ENCODE measurements around the gene DPCD. TPM values are rescaled to one million over a fixed set of nuclear protein-coding genes. Genes with fewer than 3 reads are reported as not detected.

DPCD gene
- total and polyA plus RNA-seq, 2 donors (not counting 3 experiments of a cell fraction or from before 2014, with no cell fraction given), result 25.3 to 39.3 TPM

GRCh38 chr10:101550965-101551364, 37.2 kb upstream of the DPCD start:
- FAIRE-seq, result no peak
- Histone ChIP-seq H3K36me3 (ENCODE audit: control insufficient read depth in 2 of 2, extremely low read depth in 1 of 2, insufficient read depth in 2 of 2, low read length in 2 of 2) (peaks cover 2 to 3% of the 10 kb centered on the region in 2 experiments), H3K79me2 (ENCODE audit: control insufficient read depth, insufficient read depth, low read length) (no peaks in the 10 kb centered on the region), H3K9me3 (replicated peaks; ENCODE audit: control insufficient read depth, insufficient read depth, low read length) (no peaks in the 10 kb centered on the region), H3K9ac (replicated peaks; ENCODE audit: extremely low read depth, insufficient read depth, low read length) (no peak overlapping the region), H3K4me1 (ENCODE audit: control insufficient read depth, extremely low read depth, insufficient read depth, low read length) (no peaks in the 10 kb centered on the region), H4K20me1 (replicated peaks; ENCODE audit: control insufficient read depth, extremely low read depth, insufficient read depth, low read length) (no peaks in the 10 kb centered on the region), H3K4me3 (replicated peaks in 1 of 3; ENCODE audit: insufficient read depth in 1 of 3, low read depth in 1 of 3, low read length in 3 of 3) (no peak overlapping the region), H3K27ac (ENCODE audit: insufficient read depth, low read depth, low read length) (no peak overlapping the region), H2AFZ (ENCODE audit: low read depth, low read length) (no peak overlapping the region), H3K9me1 (replicated peaks; ENCODE audit: control insufficient read depth, extremely low read depth, insufficient read depth, low read length) (no peaks in the 10 kb centered on the region), H3K4me2 (ENCODE audit: insufficient read depth, low read length) (no peak overlapping the region), H3K27me3 (ENCODE audit: control insufficient read depth in 2 of 2, insufficient read depth in 2 of 2, low read length in 2 of 2) (no peaks in the 10 kb centered on the region)
- no TSS peak for BruUV-seq (replicated peaks)
- CTCF ChIA-PET, result no interaction called here
- TF ChIP-seq FOS (IDR thresholded peaks at IDR 0.05; ENCODE audit: borderline replicate concordance, insufficient read depth, low read length), result no peak
- no peak for TF ChIP-seq POLR2AphosphoS5 (IDR thresholded peaks at IDR 0.05; ENCODE audit: insufficient read depth, low read depth, low read length)
- no peak for TF ChIP-seq GATA2 (IDR thresholded peaks at IDR 0.05; ENCODE audit: insufficient read depth, insufficient read length, low read depth, low read length)
- no peak for TF ChIP-seq POLR2A (IDR thresholded peaks at IDR 0.05; ENCODE audit: low read depth, low read length)
- TF ChIP-seq MYC (IDR thresholded peaks at IDR 0.05; ENCODE audit: low read depth, low read length), result no peak
- no peak for TF ChIP-seq JUN (IDR thresholded peaks at IDR 0.05; ENCODE audit: borderline replicate concordance, insufficient read depth, insufficient read length, low read depth)
- TF ChIP-seq EZH2 (IDR thresholded peaks at IDR 0.05; ENCODE audit: borderline replicate concordance, low read depth, low read length, severe bottlenecking), result no peak
- no peak for TF ChIP-seq CTCF (IDR thresholded peaks at IDR 0.05; ENCODE audit: extremely low read depth in 1 of 2, insufficient read depth in 1 of 2, low read depth in 1 of 2, low read length in 2 of 2)
- no peak for TF ChIP-seq MAX (IDR thresholded peaks at IDR 0.05; ENCODE audit: insufficient read depth, insufficient read length)
- dilution Hi-C loops (cut with MboI; ENCODE audit: extremely low pct_ligation_motif_present, low sequenced_read_pairs), result no loop called here
- DNase-seq (ENCODE audit: low read depth, low spot score), result no peak
- POLR2A ChIA-PET, result no interaction called here
- intact Hi-C loops (cut with micrococcal nuclease), result no loop called here

All from endothelial cell of umbilical vein (primary cell).